Measurements from ENCODE around the gene PRR15.

DNA sequence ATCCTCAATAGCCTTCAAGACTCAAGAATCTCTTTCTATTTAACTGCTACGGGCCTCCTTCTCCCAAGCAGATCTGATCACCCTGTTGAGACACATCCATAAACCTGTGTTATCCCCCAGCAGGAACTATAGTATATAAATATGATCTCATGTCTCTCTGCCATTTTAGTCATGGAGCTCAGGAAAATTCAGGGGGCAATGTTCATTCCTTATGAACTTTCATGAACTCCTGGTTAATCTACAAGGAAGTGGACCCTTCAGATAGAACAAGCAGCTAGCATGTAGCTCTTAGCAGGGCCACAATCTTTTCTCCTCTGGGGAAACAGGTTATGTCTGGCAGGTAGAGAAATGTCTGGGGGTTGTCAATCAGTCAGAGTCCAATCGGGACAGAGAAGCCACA, 8.9 kb downstream of the PRR15 start:
- TF ChIP-seq, protein P1, sequence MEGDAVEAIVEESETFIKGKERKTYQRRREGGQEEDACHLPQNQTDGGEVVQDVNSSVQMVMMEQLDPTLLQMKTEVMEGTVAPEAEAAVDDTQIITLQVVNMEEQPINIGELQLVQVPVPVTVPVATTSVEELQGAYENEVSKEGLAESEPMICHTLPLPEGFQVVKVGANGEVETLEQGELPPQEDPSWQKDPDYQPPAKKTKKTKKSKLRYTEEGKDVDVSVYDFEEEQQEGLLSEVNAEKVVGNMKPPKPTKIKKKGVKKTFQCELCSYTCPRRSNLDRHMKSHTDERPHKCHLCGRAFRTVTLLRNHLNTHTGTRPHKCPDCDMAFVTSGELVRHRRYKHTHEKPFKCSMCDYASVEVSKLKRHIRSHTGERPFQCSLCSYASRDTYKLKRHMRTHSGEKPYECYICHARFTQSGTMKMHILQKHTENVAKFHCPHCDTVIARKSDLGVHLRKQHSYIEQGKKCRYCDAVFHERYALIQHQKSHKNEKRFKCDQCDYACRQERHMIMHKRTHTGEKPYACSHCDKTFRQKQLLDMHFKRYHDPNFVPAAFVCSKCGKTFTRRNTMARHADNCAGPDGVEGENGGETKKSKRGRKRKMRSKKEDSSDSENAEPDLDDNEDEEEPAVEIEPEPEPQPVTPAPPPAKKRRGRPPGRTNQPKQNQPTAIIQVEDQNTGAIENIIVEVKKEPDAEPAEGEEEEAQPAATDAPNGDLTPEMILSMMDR (IDR thresholded peaks at IDR 0.05): no peak
- no peak for TF ChIP-seq POLR2A (IDR thresholded peaks at IDR 0.05)

Measured in transverse colon (tissue), 3 donors.